HepG2 (cell line): ENCODE measurements around the gene VDR. TPM values are rescaled to one million over a fixed set of nuclear protein-coding genes. Genes with fewer than 3 reads are reported as not detected.

Experiments used
- ATAC-seq: fragments of 200-7000 bp; cut with Tn5 transposase; 3 replicates; pipeline ENCODE4 v1.9.1; 2020; ENCODE audit warnings: mild to moderate bottlenecking, moderate library complexity
- BruUV-seq: library from RNA; stranded (reverse); fragments of 400-500 nt; replicated peaks from 2 replicates; lab custom pipeline; 2021; lab: Mats Ljungman, UMichigan
- CTCF ChIA-PET: fragments of 300-600 bp; formaldehyde crosslinking; extraction: SDS; loops from one replicate; lab custom pipeline; 2021; ENCODE audit warnings: low total read pairs, inconsistent platforms, low intra/inter-chr PET ratio; lab: Yijun Ruan, JAX
- POLR2A ChIA-PET: fragments of 350-600 bp; sonication (Branson Sonifier 250); formaldehyde crosslinking; loops from one replicate; lab custom pipeline; 2020; ENCODE audit warnings: antibody characterized with exemption, inconsistent platforms; lab: Yijun Ruan, JAX
- DNase-seq: peaks from one replicate; pipeline ENCODE4 v3.0.0-alpha.2; 2015; ENCODE audit warnings: low spot score
- FAIRE-seq: peaks from 3 replicates; lab custom pipeline; 2011; peaks lifted over from hg19 to GRCh38; lab: Jason Lieb, UNC
- H2AFZ ChIP-seq: one replicate; pipeline ENCODE4 v1.6.1; 2011; ENCODE audit warnings: low read length, inconsistent platforms
- H3K27ac ChIP-seq: fragments of 300-600 bp; 3 replicates; pipeline ENCODE4 v1.8.0; 2011; ENCODE audit warnings: mixed run types, mild to moderate bottlenecking, mixed read lengths, low read length, inconsistent platforms; ENCODE audit not compliant: insufficient read depth; ENCODE audit errors: extremely low read length
- H3K27me3 ChIP-seq, 2 experiments: fragments of 200-600 bp in 1 of 2; 2 replicates in 1 of 2; 3 replicates in 1 of 2; pipeline versions ENCODE4 v1.6.0 to v1.8.0; 2011; ENCODE audit warnings: low read length in 2 of 2, mild to moderate bottlenecking in 2 of 2, moderate library complexity in 2 of 2, inconsistent platforms in 1 of 2; ENCODE audit not compliant: insufficient read depth in 2 of 2, control insufficient read depth in 1 of 2
- H3K36me3 ChIP-seq, 2 experiments: fragments of 200-600 bp in 1 of 2; replicated peaks in 1 of 2; 2 replicates in 1 of 2; 3 replicates in 1 of 2; pipeline versions ENCODE4 v1.5.1 to v1.8.0; 2011; ENCODE audit warnings: low read length in 2 of 2, inconsistent platforms in 1 of 2; ENCODE audit not compliant: insufficient read depth in 2 of 2, control insufficient read depth in 1 of 2
- H3K4me1 ChIP-seq: 2 replicates; pipeline ENCODE4 v1.5.1; 2012; ENCODE audit warnings: low read length, inconsistent platforms; ENCODE audit not compliant: insufficient read depth
- H3K4me2 ChIP-seq: 2 replicates; pipeline ENCODE4 v1.6.0; 2011; ENCODE audit warnings: low read depth, low read length, inconsistent platforms
- H3K4me3 ChIP-seq, 3 experiments: fragments of 200-600 bp in 1 of 3; sonication (generic), shearing (Covaris generic) in 1 of 3; replicated peaks in 1 of 3; 2 replicates each; pipeline ENCODE4 v1.5.1; 2011 to 2016; ENCODE audit warnings: low read length in 3 of 3, inconsistent platforms in 2 of 3, low read depth in 2 of 3, mild to moderate bottlenecking in 2 of 3, control low read depth in 1 of 3, mixed read lengths in 1 of 3; ENCODE audit not compliant: insufficient read depth in 1 of 3
- H3K79me2 ChIP-seq: one replicate; pipeline ENCODE4 v1.6.1; 2011; ENCODE audit warnings: low read length, inconsistent platforms; ENCODE audit not compliant: insufficient read depth
- H3K9ac ChIP-seq: 2 replicates; pipeline ENCODE4 v1.6.0; 2011; ENCODE audit warnings: mild to moderate bottlenecking, low read depth, low read length, inconsistent platforms; ENCODE audit not compliant: insufficient read depth
- H3K9me3 ChIP-seq: 2 replicates; pipeline ENCODE4 v1.5.1; 2012; ENCODE audit warnings: mild to moderate bottlenecking, low read length
- H4K20me1 ChIP-seq: 2 replicates; pipeline ENCODE4 v1.6.0; 2011; ENCODE audit warnings: inconsistent platforms, mild to moderate bottlenecking, low read length, moderate library complexity; ENCODE audit not compliant: insufficient read depth
- ARHGAP35 ChIP-seq: sonication (generic); formaldehyde crosslinking; IDR thresholded peaks from 2 replicates; pipeline ENCODE4 v1.9.0; 2022; ENCODE audit warnings: mild to moderate bottlenecking, inconsistent platforms, moderate library complexity, missing genetic modification reagents, borderline replicate concordance
- ARNT ChIP-seq: fragments of 450-650 bp; IDR thresholded peaks from 2 replicates; pipeline ENCODE4 v1.6.1; 2017
- ATF7-NPFF ChIP-seq: sonication (generic); formaldehyde crosslinking; IDR thresholded peaks from 2 replicates; pipeline ENCODE4 v1.8.1; 2023; ENCODE audit warnings: mild to moderate bottlenecking, low read depth, missing genetic modification reagents, moderate library complexity
- CBX1 ChIP-seq: IDR thresholded peaks from one replicate; pipeline ENCODE4 v1.6.1; 2016; ENCODE audit warnings: antibody characterized with exemption, low read depth
- CERS6 ChIP-seq: sonication (generic); formaldehyde crosslinking; IDR thresholded peaks from 2 replicates; pipeline ENCODE4 v1.5.0; 2020; ENCODE audit warnings: missing genetic modification reagents
- DNMT3B ChIP-seq: conservative IDR thresholded peaks from 2 replicates; pipeline ENCODE4 v1.6.1; 2016; ENCODE audit warnings: missing biosample characterization, control low read depth
- MAFK ChIP-seq, 2 experiments: IDR thresholded peaks in 1 of 2; conservative IDR thresholded peaks in 1 of 2; 2 replicates each; pipeline ENCODE4 v1.6.1; 2011; ENCODE audit warnings: improper control_type of control experiment in 2 of 2, low read length in 2 of 2
- RAD21 ChIP-seq: fragments of 450-650 bp; formaldehyde crosslinking; IDR thresholded peaks from 2 replicates; pipeline ENCODE4 v1.5.0; 2020; ENCODE audit warnings: mild to moderate bottlenecking
- RERE ChIP-seq: IDR thresholded peaks from 2 replicates; pipeline ENCODE4 v1.6.1; 2016; ENCODE audit warnings: low read depth, missing genetic modification reagents, missing compliant biosample characterization
- SOX13 ChIP-seq, 3 experiments: fragments of 450-650 bp in 1 of 3; sonication (generic) in 1 of 3; formaldehyde crosslinking in 1 of 3; IDR thresholded peaks in 2 of 3; conservative IDR thresholded peaks in 1 of 3; 2 replicates each; pipeline versions ENCODE4 v1.5.0 to v1.6.1; 2016 to 2020; ENCODE audit warnings: antibody characterized with exemption in 1 of 3, mild to moderate bottlenecking in 1 of 3, missing compliant biosample characterization in 1 of 3, missing genetic modification reagents in 1 of 3, moderate library complexity in 1 of 3
- THAP7 ChIP-seq: sonication (generic); formaldehyde crosslinking; IDR thresholded peaks from 2 replicates; pipeline ENCODE4 v1.8.1; 2023; ENCODE audit warnings: mild to moderate bottlenecking, missing genetic modification reagents
- TMF1 ChIP-seq: sonication (generic); formaldehyde crosslinking; IDR thresholded peaks from 2 replicates; pipeline ENCODE4 v1.8.1; 2022; ENCODE audit warnings: low read depth, missing genetic modification reagents
- ZBTB39 ChIP-seq: sonication (generic); formaldehyde crosslinking; IDR thresholded peaks from 2 replicates; pipeline ENCODE4 v1.5.0; 2020; ENCODE audit warnings: missing genetic modification reagents
- ZNF101 ChIP-seq: sonication (generic); formaldehyde crosslinking; IDR thresholded peaks from 2 replicates; pipeline ENCODE4 v1.4.0; 2020; ENCODE audit warnings: mild to moderate bottlenecking, low read depth, missing genetic modification reagents, borderline replicate concordance
- ZNF543 ChIP-seq: sonication (generic); formaldehyde crosslinking; IDR thresholded peaks from 2 replicates; pipeline ENCODE4 v1.4.0; 2020; ENCODE audit warnings: mild to moderate bottlenecking, missing genetic modification reagents
- ZNF878 ChIP-seq: sonication (generic); formaldehyde crosslinking; IDR thresholded peaks from 2 replicates; pipeline ENCODE4 v1.8.1; 2023; ENCODE audit warnings: mild to moderate bottlenecking, missing genetic modification reagents, moderate library complexity
- WGBS: methylation state at CpG from one replicate; pipeline ENCODE4 v1.1.6; 2017; ENCODE audit warnings: low lambda C conversion rate; 5-methylcytosine and 5-hydroxymethylcytosine counted together
- in situ Hi-C: cut with HindIII; loops from 2 replicates; pipeline ENCODE4 v1.10.0; 2017; ENCODE audit warnings: low pct_unique_long_range_greater_than_20kb; ENCODE audit not compliant: extremely low pct_ligation_motif_present
- intact Hi-C: fragments of 100-400 bp; cut with micrococcal nuclease; formaldehyde crosslinking; loops from one replicate; pipeline ENCODE4 v1.10.0; 2022; ENCODE audit not compliant: unreplicated experiment
- polyA plus RNA-seq, 8 experiments: library from polyadenylated mRNA; depleted of rRNA in 3 of 8; stranded (reverse) in 7 of 8; unstranded in 1 of 8; fragments of >200 nt; fragmentation: Illumina TruSeq in 4 of 8; extraction: Trizol in 4 of 8; gene quantifications; 2 replicates each; pipeline versions ENCODE4 v1.2.1 to v1.2.3, GENCODE V29; 2011 to 2016; ENCODE audit warnings: low read depth in 4 of 8, missing spikeins in 1 of 8, mixed read lengths in 1 of 8; ENCODE audit not compliant: insufficient read depth in 1 of 8
- total RNA-seq, 5 experiments: library from RNA; depleted of rRNA; stranded (reverse); fragments of >200 nt; fragmentation: Illumina TruSeq; extraction: Trizol; gene quantifications; 2 replicates each; pipeline ENCODE4 v1.2.3, GENCODE V29; 2016; ENCODE audit warnings: low read depth in 1 of 5

VDR gene
- total and polyA plus RNA-seq, 2 of the 13 experiments (the other 11 are each of a cell fraction or from before 2014, with no cell fraction given): 0.08 to 0.33 TPM

GRCh38 chr12:47912556-47912955 lies 7.8 kb upstream of the VDR start:
- in situ Hi-C loops: no loop called here
- Histone ChIP-seq H3K4me3 (no peak overlapping the region), H3K9me3 (no peaks in the 10 kb centered on the region), H3K36me3 (no peaks in the 10 kb centered on the region), H3K79me2 (no peaks in the 10 kb centered on the region)
- DNase-seq: no peak
- CTCF ChIA-PET: no interaction called here
- TF ChIP-seq TMF1 (CRISPR knock-in tag) (no peak), SOX13 (IDR thresholded peaks at IDR 0.05) (no peak), SOX13 (CRISPR knock-in tag; conservative IDR thresholded peaks at IDR 0.05 in 1 of 2, IDR thresholded peaks at IDR 0.05 in 1 of 2) (no peak), ARNT (no peak), ZBTB39 (CRISPR knock-in tag) (no peak), CERS6 (CRISPR knock-in tag) (no peak), ATF7-NPFF (no peak), RERE (CRISPR knock-in tag) (no peak), THAP7 (no peak), ZNF101 (CRISPR knock-in tag) (no peak), CBX1 (no peak), ARHGAP35 (no peak), ZNF543 (CRISPR knock-in tag) (no peak), RAD21 (CRISPR knock-in tag) (no peak), DNMT3B (no peak), ZNF878 (CRISPR knock-in tag) (no peak), MAFK (conservative IDR thresholded peaks at IDR 0.05 in 1 of 2, IDR thresholded peaks at IDR 0.05 in 1 of 2; ENCODE audit: low read length in 2 of 2) (no peak)
- TF ChIP-seq, all 625 proteins: peak for 0
- no peak overlapping the region for H3K9ac ChIP-seq
- no TSS peak for BruUV-seq
- no peaks in the 10 kb centered on the region for H4K20me1 ChIP-seq
- peaks cover 52% of the 10 kb centered on the region for H3K4me1 ChIP-seq
- no peak overlapping the region for H3K27ac ChIP-seq
- H3K27me3 ChIP-seq: no peaks in the 10 kb centered on the region
- WGBS: 60% methylated on average over 4 of the region's 4 CpGs
- ATAC-seq: no peak
- FAIRE-seq: no peak
- POLR2A ChIA-PET: no interaction called here
- H2AFZ ChIP-seq: no peak overlapping the region
- H3K4me2 ChIP-seq: no peak overlapping the region
- intact Hi-C loops: no loop called here
